ENCODE measurements around the gene RDH13. TPM values are rescaled to one million over a fixed set of nuclear protein-coding genes. Genes with fewer than 3 reads are reported as not detected.

RDH13 gene
- total RNA-seq, 1 experiment from 2014 or later = 25.8 TPM

DNA sequence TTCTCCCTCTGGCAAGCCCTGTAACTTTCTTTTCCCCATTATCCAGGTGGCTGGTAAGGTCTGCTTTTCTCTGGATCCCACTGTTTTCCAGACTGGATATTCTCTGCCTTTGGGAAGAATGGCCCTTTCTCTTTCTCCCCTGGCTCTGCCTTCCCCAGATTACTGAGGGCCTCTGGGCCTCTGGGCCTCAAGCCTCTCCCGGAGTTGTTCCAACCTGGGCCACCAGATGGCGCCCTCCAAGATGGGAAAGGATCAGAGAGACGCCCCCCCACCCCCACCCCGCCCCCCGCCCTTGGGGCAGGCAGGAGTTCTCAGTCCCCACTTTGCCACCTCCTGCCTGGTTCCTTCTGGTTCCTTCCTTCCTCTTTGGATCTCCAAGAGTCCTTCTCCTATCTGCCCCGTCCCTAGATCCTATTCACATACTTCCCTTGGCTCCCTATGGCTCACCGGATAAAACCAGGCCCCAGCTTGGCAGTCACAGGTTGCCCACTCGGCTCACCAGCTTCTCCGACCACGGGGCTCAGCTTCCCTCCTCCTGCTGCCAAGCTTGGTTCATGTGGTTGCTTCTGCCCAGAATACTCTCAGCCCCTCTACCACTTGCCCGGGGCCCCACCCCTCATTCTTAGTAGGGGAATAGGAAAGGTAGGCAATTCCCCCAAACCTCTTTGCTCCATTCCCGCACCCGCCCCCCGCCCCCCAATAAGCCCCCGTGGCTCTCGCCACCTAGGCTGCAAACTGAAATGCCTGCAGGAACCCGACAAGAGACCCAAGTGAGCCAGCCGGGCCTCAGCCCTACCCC lies 25.8 kb upstream of the RDH13 start:
- POLR2A ChIA-PET = interaction anchor here (0.8 to 0.9 kb wide), 2 partner anchors 19 to 29 kb away, joined by 3 to 4 read pairs; partner anchors contain the start of gene PPP1R12C
- H3K4me3 Mint-ChIP-seq (ENCODE audit: unreplicated experiment) = no peak overlapping the region
- H3K27me3 Mint-ChIP-seq (ENCODE audit: insufficient read depth, unreplicated experiment) = no peaks in the 10 kb centered on the region
- CTCF ChIA-PET = interaction anchor here (0.5 to 3.2 kb wide), 26 partner anchors 9 to 956 kb away, joined by 3 to 36 read pairs (median 4); partner anchors contain the start of genes EPS8L1, PPP1R12C and TMEM238
- no TSS peak for BruUV-seq (replicated peaks)
- no peak overlapping the region for H3K27ac Mint-ChIP-seq (ENCODE audit: low read depth, unreplicated experiment)
- H3K9me3 Mint-ChIP-seq (ENCODE audit: unreplicated experiment) = no peaks in the 10 kb centered on the region
- TF ChIP-seq, protein P1, sequence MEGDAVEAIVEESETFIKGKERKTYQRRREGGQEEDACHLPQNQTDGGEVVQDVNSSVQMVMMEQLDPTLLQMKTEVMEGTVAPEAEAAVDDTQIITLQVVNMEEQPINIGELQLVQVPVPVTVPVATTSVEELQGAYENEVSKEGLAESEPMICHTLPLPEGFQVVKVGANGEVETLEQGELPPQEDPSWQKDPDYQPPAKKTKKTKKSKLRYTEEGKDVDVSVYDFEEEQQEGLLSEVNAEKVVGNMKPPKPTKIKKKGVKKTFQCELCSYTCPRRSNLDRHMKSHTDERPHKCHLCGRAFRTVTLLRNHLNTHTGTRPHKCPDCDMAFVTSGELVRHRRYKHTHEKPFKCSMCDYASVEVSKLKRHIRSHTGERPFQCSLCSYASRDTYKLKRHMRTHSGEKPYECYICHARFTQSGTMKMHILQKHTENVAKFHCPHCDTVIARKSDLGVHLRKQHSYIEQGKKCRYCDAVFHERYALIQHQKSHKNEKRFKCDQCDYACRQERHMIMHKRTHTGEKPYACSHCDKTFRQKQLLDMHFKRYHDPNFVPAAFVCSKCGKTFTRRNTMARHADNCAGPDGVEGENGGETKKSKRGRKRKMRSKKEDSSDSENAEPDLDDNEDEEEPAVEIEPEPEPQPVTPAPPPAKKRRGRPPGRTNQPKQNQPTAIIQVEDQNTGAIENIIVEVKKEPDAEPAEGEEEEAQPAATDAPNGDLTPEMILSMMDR (IDR thresholded peaks at IDR 0.05; ENCODE audit: unreplicated experiment) = peak; percentile 82
- intact Hi-C loops (cut with micrococcal nuclease) = no loop called here
- peaks cover 10% of the 10 kb centered on the region for H3K4me1 Mint-ChIP-seq (ENCODE audit: insufficient read depth, unreplicated experiment)
- H3K36me3 Mint-ChIP-seq (ENCODE audit: insufficient read depth, unreplicated experiment) = peaks cover 17% of the 10 kb centered on the region
- peak; percentile 69 for DNase-seq (ENCODE audit: unreplicated experiment)

DNA sequence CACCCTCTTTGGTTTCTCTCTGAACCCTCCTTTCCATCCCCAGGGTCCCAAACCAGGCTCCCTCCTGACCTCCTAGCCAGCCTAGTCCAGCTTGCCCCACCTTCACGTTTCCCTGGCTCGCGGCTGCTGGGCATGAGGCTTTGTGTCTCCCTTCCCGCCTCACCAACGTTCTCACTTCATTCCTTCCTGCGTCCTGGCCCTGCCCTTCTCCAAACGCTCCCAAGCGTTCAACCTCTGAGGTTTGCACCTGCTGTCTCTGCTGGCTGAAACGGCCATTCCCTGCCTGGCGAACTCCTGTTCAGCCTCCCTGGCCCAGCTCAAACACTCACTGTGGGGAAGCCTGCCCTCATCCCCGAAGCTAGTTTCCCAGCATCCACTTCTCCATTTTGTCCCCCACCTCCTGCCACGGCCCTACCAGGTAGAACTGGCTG lies 25.1 kb upstream of the RDH13 start:
- Mint-ChIP-seq H3K27me3 (ENCODE audit: insufficient read depth, unreplicated experiment) (no peaks in the 10 kb centered on the region), H3K9me3 (ENCODE audit: unreplicated experiment) (no peaks in the 10 kb centered on the region), H3K36me3 (ENCODE audit: insufficient read depth, unreplicated experiment) (peaks cover 17% of the 10 kb centered on the region), H3K27ac (ENCODE audit: low read depth, unreplicated experiment) (no peak overlapping the region), H3K4me3 (ENCODE audit: unreplicated experiment) (no peak overlapping the region), H3K4me1 (ENCODE audit: insufficient read depth, unreplicated experiment) (peaks cover 10% of the 10 kb centered on the region)
- no peak for DNase-seq (ENCODE audit: unreplicated experiment)
- BruUV-seq (replicated peaks) = no TSS peak
- TF ChIP-seq, protein P1 (IDR thresholded peaks at IDR 0.05; ENCODE audit: unreplicated experiment) = no peak
- POLR2A ChIA-PET = interaction anchor here (0.8 kb wide), 1 partner anchor 18 kb away, joined by 3 read pairs; no protein-coding TSS in a partner anchor
- CTCF ChIA-PET = interaction anchor here (0.5 to 3.2 kb wide), 18 partner anchors 10 to 533 kb away, joined by 3 to 36 read pairs (median 4); partner anchors contain the start of genes EPS8L1, PPP1R12C and TMEM238
- intact Hi-C loops (cut with micrococcal nuclease) = no loop called here

- intact Hi-C loops (cut with micrococcal nuclease) = no loop called here
- H3K27me3 Mint-ChIP-seq (ENCODE audit: insufficient read depth, unreplicated experiment) = no peaks in the 10 kb centered on the region
- no TSS peak for BruUV-seq (replicated peaks)
These were observed 24.6 kb upstream of the RDH13 start for GRCh38 chr19:55087542-55087901.

More at GRCh38 chr19:55087542-55087901, 24.6 kb upstream of the RDH13 start:
- no peak overlapping the region for H3K4me3 Mint-ChIP-seq (ENCODE audit: unreplicated experiment)
- ChIA-PET CTCF (interaction anchor here (0.6 to 3.2 kb wide), 11 partner anchors 10 to 435 kb away, joined by 3 to 36 read pairs (median 6); partner anchors contain the start of genes EPS8L1, PPP1R12C and TMEM238), POLR2A (no interaction called here)
- H3K36me3 Mint-ChIP-seq (ENCODE audit: insufficient read depth, unreplicated experiment) = peaks cover 17% of the 10 kb centered on the region
- TF ChIP-seq, protein P1 (IDR thresholded peaks at IDR 0.05; ENCODE audit: unreplicated experiment) = no peak
- H3K27ac Mint-ChIP-seq (ENCODE audit: low read depth, unreplicated experiment) = no peak overlapping the region
- no peaks in the 10 kb centered on the region for H3K9me3 Mint-ChIP-seq (ENCODE audit: unreplicated experiment)
- DNase-seq (ENCODE audit: unreplicated experiment) = no peak
- peaks cover 10% of the 10 kb centered on the region for H3K4me1 Mint-ChIP-seq (ENCODE audit: insufficient read depth, unreplicated experiment)
